ENCODE measurements around the gene NBEA. TPM values are rescaled to one million over a fixed set of nuclear protein-coding genes. Genes with fewer than 3 reads are reported as not detected.

The NBEA gene
- total RNA-seq, 1 experiment from 2014 or later = 4.1 TPM

DNA sequence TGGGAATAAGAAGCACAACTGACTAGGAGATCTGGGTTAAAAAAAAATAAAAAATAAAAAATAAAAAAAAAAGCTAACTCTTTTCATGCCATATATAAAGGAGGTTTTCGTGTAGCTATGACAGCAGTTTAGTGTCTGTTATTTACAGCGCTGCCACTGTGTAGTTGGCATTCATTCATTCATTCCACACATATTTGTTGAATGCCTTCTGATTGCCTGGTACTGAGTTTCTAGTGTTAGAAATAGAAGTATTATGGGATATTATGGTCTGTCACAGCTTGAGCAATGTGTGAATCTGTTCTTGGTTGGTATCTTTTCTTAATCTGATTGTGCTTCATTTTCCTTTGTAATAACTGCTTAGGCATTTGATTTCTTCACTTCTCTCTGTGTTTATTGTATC lies 237.4 kb downstream of the NBEA start (continued):
- TF ChIP-seq SP1 (IDR thresholded peaks at IDR 0.05; ENCODE audit: low read depth) = no peak
- no peak for TF ChIP-seq EGR1 (IDR thresholded peaks at IDR 0.05; ENCODE audit: low read depth)
- TF ChIP-seq, protein P1, sequence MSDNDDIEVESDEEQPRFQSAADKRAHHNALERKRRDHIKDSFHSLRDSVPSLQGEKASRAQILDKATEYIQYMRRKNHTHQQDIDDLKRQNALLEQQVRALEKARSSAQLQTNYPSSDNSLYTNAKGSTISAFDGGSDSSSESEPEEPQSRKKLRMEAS (IDR thresholded peaks at IDR 0.05) = no peak
- TF ChIP-seq EZH2 (IDR thresholded peaks at IDR 0.05) = no peak
- TF ChIP-seq ZNF274 (IDR thresholded peaks at IDR 0.05; ENCODE audit: low read depth, low read length) = no peak
- TF ChIP-seq CEBPB (IDR thresholded peaks at IDR 0.05; ENCODE audit: low read depth) = no peak
- no peak for TF ChIP-seq JUND (IDR thresholded peaks at IDR 0.05)
- TF ChIP-seq FOSL1 (IDR thresholded peaks at IDR 0.05; ENCODE audit: low read depth) = no peak
- no peak for TF ChIP-seq YY1 (IDR thresholded peaks at IDR 0.05; ENCODE audit: extremely low read depth, insufficient replicate concordance, low read depth, low read length)
- no peak for TF ChIP-seq ELF1 (IDR thresholded peaks at IDR 0.05; ENCODE audit: borderline replicate concordance, low read depth)
- TF ChIP-seq POLR2A (IDR thresholded peaks at IDR 0.05; ENCODE audit: borderline replicate concordance, extremely low read depth, insufficient read depth, insufficient read length) = no peak
- TF ChIP-seq, protein P2, sequence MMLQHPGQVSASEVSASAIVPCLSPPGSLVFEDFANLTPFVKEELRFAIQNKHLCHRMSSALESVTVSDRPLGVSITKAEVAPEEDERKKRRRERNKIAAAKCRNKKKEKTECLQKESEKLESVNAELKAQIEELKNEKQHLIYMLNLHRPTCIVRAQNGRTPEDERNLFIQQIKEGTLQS (IDR thresholded peaks at IDR 0.05) = no peak

DNA sequence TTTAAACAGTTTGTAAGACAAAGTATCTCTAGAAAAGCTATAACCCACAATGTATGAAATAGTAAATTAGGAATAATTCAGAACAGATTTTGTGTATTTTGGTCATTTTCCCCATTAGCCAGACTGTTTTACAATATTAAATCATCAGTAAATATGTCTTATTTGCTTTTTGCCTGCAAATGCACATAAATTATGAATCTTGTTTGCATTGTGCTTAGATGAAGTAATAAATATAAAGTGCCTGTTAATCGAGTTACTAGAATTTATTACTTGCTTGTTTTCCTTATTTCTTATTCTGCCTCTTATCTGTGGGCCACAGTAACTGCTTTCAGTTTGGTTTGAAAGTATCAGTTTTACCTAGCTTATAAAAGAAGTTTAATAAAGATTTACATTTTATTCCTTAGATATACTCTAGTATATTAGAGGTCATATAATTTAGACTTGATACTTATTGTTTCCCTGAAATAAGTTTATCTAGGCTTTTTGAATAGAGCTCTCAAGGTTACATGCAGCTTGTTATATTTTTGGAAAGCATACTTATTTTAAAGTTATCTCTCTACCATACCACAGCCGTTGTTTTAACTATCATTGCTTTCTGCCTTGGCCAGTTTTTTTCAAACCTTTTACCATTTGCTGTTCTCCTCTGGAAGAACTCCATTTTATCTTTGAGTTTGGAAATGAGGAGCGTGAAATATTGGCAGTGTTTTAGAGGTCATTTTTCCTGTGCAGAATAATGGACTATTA lies 238.0 kb downstream of the NBEA start:
- H3K36me3 ChIP-seq (ENCODE audit: control insufficient read depth in 1 of 2, insufficient read depth in 2 of 2, low read length in 2 of 2) = no peaks in the 10 kb centered on the region
- ChIA-PET CTCF (interaction anchor here (1.0 kb wide), 1 partner anchor 16 kb away, joined by 3 read pairs; no protein-coding TSS in a partner anchor), POLR2A (no interaction called here), RAD21 (ENCODE audit: low non-redundant PET in 1 of 2, low total read pairs in 2 of 2, uncharacterized antibody in 2 of 2, unreplicated experiment in 2 of 2) (interaction anchor here in 1 of 2 experiments (0.6 kb wide), 1 partner anchor 613 kb away, joined by 4 read pairs; no protein-coding TSS in a partner anchor)
- DNase-seq (ENCODE audit: low read depth, low spot score) (no peak), ATAC-seq (no peak)
- no peaks in the 10 kb centered on the region for H3K9me3 ChIP-seq (ENCODE audit: control insufficient read depth in 1 of 2, insufficient read depth in 1 of 2, low read depth in 1 of 2, low read length in 2 of 2)
- intact Hi-C loops (cut with micrococcal nuclease) = no loop called here
- no peak overlapping the region for H3K4me2 ChIP-seq (ENCODE audit: low read length)
- no peak overlapping the region for H3K4me3 ChIP-seq (replicated peaks in 1 of 2; ENCODE audit: low read depth in 1 of 2, low read length in 2 of 2)
- H3K9ac ChIP-seq (ENCODE audit: low read length) = no peak overlapping the region
- no peaks in the 10 kb centered on the region for H3K79me2 ChIP-seq (ENCODE audit: insufficient read depth, low read length)
- no peak for TF ChIP-seq RAD21 (IDR thresholded peaks at IDR 0.05; ENCODE audit: low read depth)
- TF ChIP-seq EGR1 (IDR thresholded peaks at IDR 0.05; ENCODE audit: low read depth) = no peak
- TF ChIP-seq, protein P2 (IDR thresholded peaks at IDR 0.05) = no peak
- TF ChIP-seq, protein P1 (IDR thresholded peaks at IDR 0.05) = no peak
- no peak for TF ChIP-seq ZNF274 (IDR thresholded peaks at IDR 0.05; ENCODE audit: low read depth, low read length)
- TF ChIP-seq, protein P3, sequence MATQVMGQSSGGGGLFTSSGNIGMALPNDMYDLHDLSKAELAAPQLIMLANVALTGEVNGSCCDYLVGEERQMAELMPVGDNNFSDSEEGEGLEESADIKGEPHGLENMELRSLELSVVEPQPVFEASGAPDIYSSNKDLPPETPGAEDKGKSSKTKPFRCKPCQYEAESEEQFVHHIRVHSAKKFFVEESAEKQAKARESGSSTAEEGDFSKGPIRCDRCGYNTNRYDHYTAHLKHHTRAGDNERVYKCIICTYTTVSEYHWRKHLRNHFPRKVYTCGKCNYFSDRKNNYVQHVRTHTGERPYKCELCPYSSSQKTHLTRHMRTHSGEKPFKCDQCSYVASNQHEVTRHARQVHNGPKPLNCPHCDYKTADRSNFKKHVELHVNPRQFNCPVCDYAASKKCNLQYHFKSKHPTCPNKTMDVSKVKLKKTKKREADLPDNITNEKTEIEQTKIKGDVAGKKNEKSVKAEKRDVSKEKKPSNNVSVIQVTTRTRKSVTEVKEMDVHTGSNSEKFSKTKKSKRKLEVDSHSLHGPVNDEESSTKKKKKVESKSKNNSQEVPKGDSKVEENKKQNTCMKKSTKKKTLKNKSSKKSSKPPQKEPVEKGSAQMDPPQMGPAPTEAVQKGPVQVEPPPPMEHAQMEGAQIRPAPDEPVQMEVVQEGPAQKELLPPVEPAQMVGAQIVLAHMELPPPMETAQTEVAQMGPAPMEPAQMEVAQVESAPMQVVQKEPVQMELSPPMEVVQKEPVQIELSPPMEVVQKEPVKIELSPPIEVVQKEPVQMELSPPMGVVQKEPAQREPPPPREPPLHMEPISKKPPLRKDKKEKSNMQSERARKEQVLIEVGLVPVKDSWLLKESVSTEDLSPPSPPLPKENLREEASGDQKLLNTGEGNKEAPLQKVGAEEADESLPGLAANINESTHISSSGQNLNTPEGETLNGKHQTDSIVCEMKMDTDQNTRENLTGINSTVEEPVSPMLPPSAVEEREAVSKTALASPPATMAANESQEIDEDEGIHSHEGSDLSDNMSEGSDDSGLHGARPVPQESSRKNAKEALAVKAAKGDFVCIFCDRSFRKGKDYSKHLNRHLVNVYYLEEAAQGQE (IDR thresholded peaks at IDR 0.05; ENCODE audit: low read depth) = no peak
- no peak for TF ChIP-seq FOSL1 (IDR thresholded peaks at IDR 0.05; ENCODE audit: low read depth)
- H3K9me2 ChIP-seq (ENCODE audit: insufficient read depth) = no peaks in the 10 kb centered on the region
- H4K20me1 ChIP-seq (ENCODE audit: insufficient read depth) = no peaks in the 10 kb centered on the region
- no peaks in the 10 kb centered on the region for H3K27me3 ChIP-seq (ENCODE audit: insufficient read depth, low read length)
- no peak overlapping the region for H2AFZ ChIP-seq (ENCODE audit: low read depth, low read length, poor library complexity, severe bottlenecking)
- no TSS peak for BruUV-seq (replicated peaks)
- no peak overlapping the region for H3K27ac ChIP-seq (ENCODE audit: low read depth, low read length)
- H3K4me1 ChIP-seq (ENCODE audit: control insufficient read depth in 1 of 2, insufficient read depth in 2 of 2, low read length in 2 of 2) = no peaks in the 10 kb centered on the region
